ENCODE results near the gene SLC39A12.

Gene SLC39A12

DNA sequence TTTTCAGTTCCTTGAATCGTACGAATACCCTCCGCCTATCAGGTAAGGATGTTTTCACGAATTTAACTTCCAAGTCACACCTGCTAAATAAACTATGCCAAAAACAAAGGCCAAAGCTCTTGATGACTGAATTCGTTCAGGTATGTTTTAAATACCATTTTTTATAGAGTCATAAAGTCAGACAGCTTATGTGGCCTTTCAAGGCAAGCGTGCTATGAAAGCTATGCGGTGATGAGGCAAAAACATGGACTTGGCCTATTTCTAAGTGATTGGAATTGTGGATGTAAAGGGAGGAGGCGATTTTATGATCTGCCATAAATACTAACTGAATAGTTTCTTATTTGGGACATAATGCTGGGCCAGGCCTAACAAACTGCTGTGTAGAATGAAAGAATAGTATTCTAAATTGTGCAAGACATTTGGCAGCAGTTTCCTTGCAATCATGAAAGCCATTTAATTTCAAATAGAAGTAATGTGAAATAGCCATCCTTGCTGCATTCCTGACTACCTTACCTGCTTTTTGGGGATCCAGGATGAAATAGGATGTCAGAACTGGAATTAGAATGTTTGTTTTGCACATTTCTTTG is 14.0 kb downstream of the SLC39A12 start:
- no peak for FAIRE-seq

DNA sequence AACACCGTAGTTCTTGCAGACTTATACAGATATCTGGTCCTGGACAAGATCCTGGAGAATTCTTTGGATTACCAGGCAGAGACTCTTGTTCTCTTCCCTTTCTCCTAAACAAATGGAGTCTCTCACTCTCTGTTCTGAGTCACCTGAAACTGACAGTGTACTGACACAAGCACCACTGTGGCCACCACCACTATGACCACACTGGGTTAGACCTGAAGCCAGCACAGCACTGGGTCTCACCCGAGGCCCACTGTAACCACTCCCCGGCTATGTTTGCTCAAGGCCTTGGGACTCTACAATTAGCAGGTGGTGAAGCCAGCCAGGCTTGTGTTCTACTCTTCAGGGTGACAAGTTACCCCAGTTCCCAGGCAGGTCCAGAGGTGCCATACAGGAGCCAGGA is 22.8 kb downstream of the SLC39A12 start:
- no peak for FAIRE-seq

DNA sequence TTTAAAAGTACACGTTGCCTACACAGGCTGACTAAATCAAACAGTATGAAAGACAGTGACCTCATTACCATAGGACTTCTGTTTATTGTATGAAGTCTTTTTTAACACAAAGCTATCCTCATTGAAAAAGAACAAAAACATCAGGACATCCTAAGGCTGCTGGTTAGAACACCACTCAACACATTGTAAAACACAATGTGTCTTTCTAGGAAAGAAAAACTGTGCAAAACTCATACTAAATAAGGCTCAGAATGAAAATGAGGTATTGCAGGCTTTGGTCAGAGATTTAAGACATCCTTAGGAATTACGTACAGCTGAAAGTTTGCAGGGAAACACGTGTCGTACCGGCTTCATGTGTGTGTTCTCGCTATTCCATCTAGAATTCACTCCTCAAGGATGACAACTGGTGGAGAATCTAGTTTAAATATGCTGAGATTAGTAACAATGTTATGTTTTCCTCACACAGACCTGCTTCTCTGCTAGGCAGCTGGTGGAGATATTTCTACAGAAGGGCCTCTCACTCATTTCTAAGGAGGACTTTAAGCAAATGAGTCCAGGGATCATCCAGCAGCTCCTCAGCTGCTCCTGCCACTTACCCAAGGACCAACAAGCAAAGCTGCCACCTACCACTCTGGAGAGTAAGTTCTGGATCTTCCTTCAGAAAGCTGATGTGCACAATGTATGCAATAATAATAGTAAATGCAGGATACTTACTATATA is 29.3 kb downstream of the SLC39A12 start:
- FAIRE-seq: no peak

DNA sequence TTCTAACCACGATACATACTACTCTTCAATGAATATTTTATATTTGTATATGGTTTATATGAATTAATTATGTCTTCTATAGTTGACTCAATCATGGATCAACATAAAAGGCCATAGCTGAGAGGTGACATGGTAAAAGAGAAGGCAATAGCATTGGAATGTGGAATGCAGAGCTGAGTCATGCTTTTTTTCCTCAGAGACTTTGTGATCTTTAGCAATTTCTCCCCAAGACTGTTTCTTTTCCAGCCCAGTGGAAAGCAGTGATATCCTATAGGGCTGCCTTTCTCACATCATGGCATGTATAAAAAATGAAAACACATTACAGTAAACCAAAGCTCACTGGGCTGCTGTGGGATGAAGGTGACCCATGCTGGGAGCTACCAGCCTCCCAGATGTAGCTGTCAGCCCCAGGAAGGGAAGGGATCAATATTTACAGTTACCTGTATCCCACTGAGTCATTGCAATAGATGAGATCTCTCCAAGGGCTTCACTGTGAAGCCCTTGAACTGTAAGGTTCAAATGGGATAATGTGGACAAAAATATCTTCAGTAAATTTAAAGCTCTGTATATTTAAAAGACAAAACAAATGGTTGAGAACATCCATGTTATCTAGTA is 30.2 kb downstream of the SLC39A12 start:
- no peak for FAIRE-seq

DNA sequence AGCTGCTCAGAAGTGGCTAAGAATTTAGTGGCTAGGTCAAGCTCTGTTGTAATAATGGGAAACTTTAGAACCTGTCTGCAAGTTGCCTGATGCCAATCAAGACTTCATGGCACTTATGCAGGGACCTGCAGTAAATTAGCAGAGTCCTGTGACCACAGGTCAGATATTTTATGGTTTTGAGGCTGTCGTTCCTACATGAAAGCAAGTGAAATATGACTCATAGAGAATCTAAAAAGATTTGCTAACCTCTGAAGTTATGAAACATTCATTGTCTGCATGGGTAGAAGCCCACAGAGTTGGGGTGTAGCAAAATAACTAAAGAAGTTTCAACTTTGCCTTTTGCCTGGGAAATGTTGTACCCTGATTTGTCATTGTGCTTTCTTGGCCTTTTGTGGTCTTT is 32.3 kb downstream of the SLC39A12 start:
- FAIRE-seq: no peak

- FAIRE-seq: no peak
Observed at GRCh38 chr10:17984563-17984962, 32.8 kb downstream of the SLC39A12 start.

GRCh38 chr10:17989908-17990767 is 38.4 kb downstream of the SLC39A12 start:
- FAIRE-seq: no peak

DNA sequence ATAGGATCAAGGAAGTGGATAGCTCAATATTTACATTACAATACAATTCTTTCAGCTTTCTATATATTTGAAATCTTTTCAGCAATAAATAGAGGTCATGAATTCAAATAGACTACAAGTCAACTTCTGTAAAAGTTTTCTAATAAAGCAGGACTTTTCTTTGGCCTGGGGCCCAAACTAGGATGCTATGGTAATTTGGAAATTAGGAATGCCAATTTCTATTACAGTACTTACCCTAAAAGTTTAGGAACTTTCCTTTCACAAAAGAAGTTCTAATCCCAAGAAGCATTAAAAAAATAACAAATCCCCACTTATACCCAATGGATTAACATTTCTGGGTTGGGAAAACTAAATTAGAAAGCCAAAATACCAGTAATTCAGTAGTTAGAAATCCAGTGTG is 40.5 kb downstream of the SLC39A12 start:
- FAIRE-seq: no peak

- FAIRE-seq: no peak
Observed at GRCh38 chr10:17993361-17993760, 41.6 kb downstream of the SLC39A12 start.

- no peak for FAIRE-seq
Observed at GRCh38 chr10:18000601-18001000, 48.9 kb downstream of the SLC39A12 start.

DNA sequence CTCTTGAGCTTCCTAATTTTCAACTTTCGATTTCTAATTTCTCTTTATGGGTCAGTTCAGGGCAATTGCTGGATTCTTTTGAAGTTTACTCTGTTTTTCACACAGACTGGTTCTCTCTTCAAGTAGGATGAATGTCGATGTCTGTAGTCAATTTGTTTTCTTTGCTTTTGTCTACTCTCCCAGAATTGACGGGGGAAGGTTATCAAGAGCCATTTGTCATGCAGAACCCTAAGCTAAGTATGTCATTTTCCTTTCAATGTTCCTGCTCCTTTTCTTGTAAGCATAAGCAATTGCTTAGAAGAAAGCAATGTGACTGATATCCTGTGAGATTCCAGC is 53.7 kb downstream of the SLC39A12 start:
- no peak for FAIRE-seq

- FAIRE-seq: no peak
Observed at GRCh38 chr10:18005781-18006456, 54.2 kb downstream of the SLC39A12 start.

- no peak for FAIRE-seq
Observed at GRCh38 chr10:18008986-18009385, 57.3 kb downstream of the SLC39A12 start.

DNA sequence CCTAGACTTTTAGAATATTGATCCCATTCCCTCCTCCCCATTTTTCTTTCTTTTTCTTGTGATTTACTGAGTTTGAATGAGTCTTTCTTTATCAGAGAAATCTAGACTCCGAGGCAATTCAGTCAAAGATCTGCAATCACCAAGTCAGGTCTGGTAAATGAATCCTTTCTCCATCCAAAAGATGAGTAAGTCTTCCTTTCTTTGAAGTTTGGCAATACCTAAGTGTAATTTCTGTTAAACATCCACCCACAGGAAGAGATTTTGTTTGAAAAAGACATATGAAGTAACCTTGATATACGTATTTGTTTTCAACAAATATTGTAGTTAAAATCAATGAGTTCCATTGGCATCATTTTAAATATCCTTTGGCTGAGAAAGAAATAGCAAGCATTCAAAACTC is 58.3 kb downstream of the SLC39A12 start:
- FAIRE-seq: no peak

GRCh38 chr10:18020523-18020922 is 68.8 kb downstream of the SLC39A12 start:
- no peak for FAIRE-seq

DNA sequence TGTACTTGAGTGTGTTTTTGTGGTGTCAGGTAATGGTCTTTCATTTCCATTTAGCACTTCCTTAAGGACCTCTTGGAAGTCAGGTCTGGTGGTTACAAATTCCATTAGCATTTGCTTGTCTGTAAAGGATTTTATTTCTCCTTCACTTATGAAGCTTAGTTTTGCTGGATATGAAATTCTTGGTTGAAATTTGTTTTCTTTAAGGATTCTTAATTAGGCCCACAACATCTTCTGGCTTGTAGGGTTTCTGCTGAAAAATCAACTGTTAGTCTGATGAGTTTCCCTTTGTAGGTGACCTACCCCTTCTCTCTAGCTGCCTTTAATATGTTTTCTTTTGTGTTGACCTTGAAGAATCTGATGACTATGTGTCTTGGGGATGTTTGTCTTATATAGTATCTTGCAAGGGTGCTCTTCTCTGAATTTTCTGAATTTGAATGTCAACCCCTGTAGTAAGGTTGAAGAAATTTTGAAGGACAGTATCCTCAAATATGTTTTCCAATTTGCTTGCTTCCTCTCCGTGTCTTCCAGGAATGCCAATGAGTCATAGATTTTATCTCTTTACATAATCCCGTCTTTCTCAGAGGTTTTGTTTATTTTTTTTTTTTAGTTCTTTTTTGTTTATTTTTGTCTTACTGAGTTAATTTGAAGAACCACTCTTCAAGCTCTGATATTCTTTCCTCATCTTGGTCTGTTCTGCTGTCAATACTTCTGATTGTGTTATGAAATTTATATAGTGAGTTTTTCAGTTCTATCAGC is 70.2 kb downstream of the SLC39A12 start:
- FAIRE-seq: no peak

GRCh38 chr10:18043148-18044006 is 91.7 kb downstream of the SLC39A12 start:
- FAIRE-seq: no peak

DNA sequence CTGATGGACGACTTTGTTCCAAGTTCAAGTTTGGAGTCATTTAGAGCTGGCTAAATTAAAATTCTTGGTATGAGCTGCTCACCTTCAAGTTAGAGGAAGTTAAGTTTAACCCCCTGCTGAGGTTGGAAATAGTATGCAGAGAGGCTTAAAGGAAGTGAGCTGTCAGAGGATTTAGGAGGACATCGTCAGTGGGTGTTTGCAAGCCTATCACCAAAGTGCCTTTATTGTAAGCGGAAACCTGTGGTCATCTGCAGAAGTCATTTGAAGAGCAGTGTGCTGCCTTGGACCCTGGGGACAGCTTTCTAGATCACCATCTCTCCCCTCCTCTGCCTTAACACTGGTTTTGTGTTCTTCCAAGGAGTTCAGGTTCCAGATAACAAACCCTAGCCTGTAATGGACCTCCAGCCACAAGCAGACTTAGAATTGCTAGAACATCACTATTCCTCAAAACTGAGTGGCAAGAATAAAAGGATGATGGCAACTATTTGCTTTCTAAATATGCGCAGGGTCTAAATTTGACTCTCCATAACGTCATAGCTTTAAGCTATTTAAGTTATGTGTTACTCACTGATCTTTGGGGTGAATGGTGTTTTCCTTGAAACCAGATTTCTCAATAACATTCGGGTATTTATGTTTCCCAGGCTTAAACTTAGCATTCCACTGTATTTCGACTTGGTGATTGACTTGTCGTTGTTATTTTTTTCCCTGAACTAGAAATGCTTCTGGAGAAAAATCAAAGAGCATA is 93.4 kb downstream of the SLC39A12 start:
- no peak for FAIRE-seq

- no peak for FAIRE-seq
Observed at GRCh38 chr10:18056583-18056982, 104.9 kb downstream of the SLC39A12 start.

DNA sequence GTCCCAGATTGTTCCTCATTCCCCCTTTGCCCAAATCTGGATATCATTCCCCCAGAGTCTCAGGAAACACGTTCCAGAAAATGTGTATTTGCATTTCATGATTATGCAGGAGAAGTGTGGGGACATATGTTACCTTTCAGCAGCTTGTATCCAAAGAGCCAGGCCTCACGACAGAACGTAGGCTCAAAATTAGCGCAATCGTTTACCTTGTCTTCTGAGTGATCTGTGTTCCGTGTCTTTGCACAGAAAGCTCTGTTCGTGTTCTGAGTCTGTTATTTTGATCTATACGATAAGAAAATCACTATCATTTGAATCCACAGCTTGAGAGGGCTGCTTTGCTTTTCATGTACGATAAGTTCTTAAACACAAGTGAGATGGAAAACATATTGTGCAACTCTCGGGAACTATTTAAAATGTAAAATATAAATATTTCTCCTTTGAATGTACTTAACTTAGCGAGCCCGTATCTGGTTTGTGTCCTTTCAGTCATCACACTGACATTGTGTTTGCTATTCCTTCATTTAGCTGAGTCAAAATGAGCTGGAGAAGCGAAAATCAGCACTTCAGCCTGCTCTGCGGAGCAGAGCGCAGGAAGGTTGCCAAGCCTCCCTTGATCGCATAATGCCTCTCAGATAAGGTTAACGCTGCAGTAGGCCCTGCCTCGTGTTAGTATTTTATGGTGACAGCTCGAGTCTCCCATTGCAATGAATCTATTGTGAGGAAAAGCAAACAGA is 108.3 kb downstream of the SLC39A12 start:
- FAIRE-seq: no peak

Data from TTC549 (cell line).